Measurements from ENCODE around the gene IRF7. TPM values are rescaled to one million over a fixed set of nuclear protein-coding genes. Genes with fewer than 3 reads are reported as not detected.
A peak's percentile ranks its signal among the peaks of the same experiment; 100 is the strongest.

Gene IRF7
- total RNA-seq, 4 donors from 2014 or later, result 28.1 to 80.9 (median 58.4) TPM

DNA sequence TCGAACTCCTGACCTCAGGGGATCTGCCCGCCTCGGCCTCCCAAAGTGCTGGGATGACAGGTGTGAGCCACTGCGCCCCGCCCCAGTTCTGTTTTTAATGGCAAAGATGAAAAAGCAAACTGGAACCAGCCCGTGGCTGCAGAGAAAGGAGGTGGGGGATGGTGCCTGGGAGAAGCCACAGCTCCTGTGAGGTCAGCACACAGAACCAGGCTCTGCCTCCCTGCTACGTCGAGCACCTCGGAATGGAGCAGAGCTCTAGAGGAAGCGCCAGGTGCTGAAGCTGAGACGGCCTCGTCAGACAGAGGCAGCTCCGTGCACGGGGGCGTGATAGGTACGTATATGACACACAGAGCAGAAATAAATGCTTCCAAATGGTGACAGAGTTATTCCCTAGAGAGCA, 29.8 kb upstream of the IRF7 start:
- TF ChIP-seq POLR2A (IDR thresholded peaks at IDR 0.05), result no peak
- TF ChIP-seq, protein P1, sequence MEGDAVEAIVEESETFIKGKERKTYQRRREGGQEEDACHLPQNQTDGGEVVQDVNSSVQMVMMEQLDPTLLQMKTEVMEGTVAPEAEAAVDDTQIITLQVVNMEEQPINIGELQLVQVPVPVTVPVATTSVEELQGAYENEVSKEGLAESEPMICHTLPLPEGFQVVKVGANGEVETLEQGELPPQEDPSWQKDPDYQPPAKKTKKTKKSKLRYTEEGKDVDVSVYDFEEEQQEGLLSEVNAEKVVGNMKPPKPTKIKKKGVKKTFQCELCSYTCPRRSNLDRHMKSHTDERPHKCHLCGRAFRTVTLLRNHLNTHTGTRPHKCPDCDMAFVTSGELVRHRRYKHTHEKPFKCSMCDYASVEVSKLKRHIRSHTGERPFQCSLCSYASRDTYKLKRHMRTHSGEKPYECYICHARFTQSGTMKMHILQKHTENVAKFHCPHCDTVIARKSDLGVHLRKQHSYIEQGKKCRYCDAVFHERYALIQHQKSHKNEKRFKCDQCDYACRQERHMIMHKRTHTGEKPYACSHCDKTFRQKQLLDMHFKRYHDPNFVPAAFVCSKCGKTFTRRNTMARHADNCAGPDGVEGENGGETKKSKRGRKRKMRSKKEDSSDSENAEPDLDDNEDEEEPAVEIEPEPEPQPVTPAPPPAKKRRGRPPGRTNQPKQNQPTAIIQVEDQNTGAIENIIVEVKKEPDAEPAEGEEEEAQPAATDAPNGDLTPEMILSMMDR (IDR thresholded peaks at IDR 0.05), result no peak
- no peaks in the 10 kb centered on the region for H3K9me3 ChIP-seq
- no peak for DNase-seq
- peaks cover 0 to 13% (median 0%) of the 10 kb centered on the region in 3 donors for H3K36me3 ChIP-seq
- H3K27me3 ChIP-seq, result no peaks in the 10 kb centered on the region
- peaks cover 0 to 4% (median 0%) of the 10 kb centered on the region in 4 donors for H3K4me1 ChIP-seq
- H3K4me3 ChIP-seq, result no peak overlapping the region
- H3K27ac ChIP-seq, result no peak overlapping the region

DNA sequence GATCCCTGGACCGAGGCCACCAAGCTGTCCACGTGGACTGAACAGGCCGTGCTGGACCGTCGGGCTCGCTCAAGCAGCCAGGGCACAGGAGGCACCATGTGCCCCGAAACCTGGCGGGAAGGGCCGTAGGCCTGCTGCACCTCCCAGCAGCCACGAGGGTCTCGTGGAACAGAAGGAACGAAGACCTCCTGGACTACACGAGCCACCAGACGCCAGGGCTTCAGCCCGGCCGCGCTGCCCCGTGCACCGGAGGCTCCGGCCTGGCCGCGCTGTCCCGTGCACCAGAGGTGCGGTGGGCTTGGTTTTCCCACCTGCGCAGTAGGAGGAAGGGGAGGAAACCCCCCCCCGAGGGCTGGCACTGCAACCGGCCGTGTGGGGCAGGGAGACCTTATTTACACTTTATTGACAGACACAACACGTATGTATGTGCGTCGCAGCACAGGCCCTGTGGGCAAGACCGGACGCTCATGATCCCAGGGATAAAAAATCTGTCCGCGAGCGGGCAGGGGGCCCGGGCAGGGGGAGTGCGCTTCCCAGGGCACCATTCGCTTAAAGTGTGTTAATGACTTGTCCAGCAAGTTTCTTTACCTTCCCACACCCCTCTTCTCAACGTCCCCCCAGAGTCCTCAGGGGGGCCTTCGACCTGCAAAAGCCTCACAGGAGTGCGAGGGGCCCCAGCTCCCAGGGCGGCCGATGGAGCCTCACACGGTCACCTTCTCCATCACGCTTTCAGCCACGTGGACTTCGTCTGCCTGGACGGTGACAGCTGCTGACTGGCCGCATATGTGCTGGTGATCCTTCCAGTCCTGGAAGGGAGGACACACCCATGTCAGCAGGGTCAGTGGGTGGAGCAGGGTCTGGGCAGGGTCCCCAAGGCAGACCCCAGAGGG, 28.3 kb upstream of the IRF7 start:
- Histone ChIP-seq H3K4me1 (peaks cover 0 to 11% (median 0%) of the 10 kb centered on the region in 4 donors), H3K4me3 (no peak overlapping the region), H3K27ac (no peak overlapping the region), H3K36me3 (peaks cover 0 to 13% (median 0%) of the 10 kb centered on the region in 3 donors), H3K9me3 (no peaks in the 10 kb centered on the region), H3K27me3 (no peaks in the 10 kb centered on the region)
- DNase-seq, result no peak
- TF ChIP-seq, protein P1 (IDR thresholded peaks at IDR 0.05), result no peak
- TF ChIP-seq POLR2A (IDR thresholded peaks at IDR 0.05), result no peak

DNA sequence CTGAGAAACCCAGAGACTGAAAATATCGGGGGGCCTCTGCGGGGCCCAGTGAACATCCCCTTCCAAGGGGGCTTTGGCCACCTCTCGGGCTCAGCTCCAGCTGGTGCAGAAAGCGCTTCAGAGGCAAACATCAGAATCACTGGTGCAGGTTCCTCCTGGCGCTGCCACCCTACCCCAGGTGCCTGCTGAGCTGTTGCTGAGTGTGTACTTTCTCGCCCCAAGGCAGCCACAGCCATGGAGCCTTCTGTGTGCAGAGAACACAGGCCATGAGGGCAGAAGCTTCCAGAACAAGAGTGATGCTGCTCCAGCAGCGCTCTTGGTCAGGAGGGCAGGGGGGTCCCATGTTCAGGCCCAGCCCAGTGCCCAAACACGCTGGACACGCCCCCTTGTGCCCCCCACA, 27.6 kb upstream of the IRF7 start:
- Histone ChIP-seq H3K36me3 (peaks cover 0 to 13% (median 0%) of the 10 kb centered on the region in 3 donors), H3K4me3 (no peak overlapping the region), H3K27me3 (no peaks in the 10 kb centered on the region), H3K27ac (no peak overlapping the region), H3K4me1 (peaks cover 0 to 11% (median 0%) of the 10 kb centered on the region in 4 donors), H3K9me3 (no peaks in the 10 kb centered on the region)
- no peak for TF ChIP-seq POLR2A (IDR thresholded peaks at IDR 0.05)
- TF ChIP-seq, protein P1 (IDR thresholded peaks at IDR 0.05), result no peak
- DNase-seq, result no peak

DNA sequence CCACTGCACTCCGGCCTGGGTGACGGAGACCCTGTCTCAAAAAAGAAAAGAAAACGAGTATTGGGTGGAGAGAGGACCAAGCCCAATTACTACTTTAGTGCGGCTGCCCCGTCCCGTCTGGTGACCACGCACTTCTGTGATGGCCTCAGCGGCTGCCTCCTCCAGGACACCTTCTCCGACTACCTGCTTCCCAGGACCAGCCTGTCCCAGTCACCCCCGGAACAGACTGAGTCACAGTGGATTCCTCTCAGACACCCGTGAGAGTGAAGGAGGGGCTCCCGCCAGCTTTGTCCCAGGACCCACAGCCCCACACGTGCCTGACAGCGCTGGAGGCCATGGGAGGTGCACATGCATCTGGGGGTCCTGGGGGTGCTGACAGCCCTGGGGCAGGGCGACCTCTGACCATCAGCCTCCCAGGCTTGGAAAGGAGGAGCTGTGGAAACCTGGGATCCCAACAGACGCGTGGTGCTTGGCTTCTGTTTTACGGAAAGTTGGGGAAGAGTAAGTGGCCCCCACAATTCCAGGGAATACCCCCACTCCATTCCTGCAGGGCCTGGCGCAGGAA, 26.1 kb upstream of the IRF7 start:
- H3K9me3 ChIP-seq, result no peaks in the 10 kb centered on the region
- no peak overlapping the region for H3K4me3 ChIP-seq
- no peak overlapping the region for H3K27ac ChIP-seq
- H3K36me3 ChIP-seq, result peaks cover 0 to 13% (median 0%) of the 10 kb centered on the region in 3 donors
- DNase-seq, result peak in 1 of 3 donors; percentile 37
- TF ChIP-seq, protein P1 (IDR thresholded peaks at IDR 0.05), result no peak
- TF ChIP-seq POLR2A (IDR thresholded peaks at IDR 0.05), result no peak
- peaks cover 0 to 17% (median 7%) of the 10 kb centered on the region in 4 donors for H3K4me1 ChIP-seq
- peaks cover 0 to 10% of the 10 kb centered on the region in 2 donors for H3K27me3 ChIP-seq

DNA sequence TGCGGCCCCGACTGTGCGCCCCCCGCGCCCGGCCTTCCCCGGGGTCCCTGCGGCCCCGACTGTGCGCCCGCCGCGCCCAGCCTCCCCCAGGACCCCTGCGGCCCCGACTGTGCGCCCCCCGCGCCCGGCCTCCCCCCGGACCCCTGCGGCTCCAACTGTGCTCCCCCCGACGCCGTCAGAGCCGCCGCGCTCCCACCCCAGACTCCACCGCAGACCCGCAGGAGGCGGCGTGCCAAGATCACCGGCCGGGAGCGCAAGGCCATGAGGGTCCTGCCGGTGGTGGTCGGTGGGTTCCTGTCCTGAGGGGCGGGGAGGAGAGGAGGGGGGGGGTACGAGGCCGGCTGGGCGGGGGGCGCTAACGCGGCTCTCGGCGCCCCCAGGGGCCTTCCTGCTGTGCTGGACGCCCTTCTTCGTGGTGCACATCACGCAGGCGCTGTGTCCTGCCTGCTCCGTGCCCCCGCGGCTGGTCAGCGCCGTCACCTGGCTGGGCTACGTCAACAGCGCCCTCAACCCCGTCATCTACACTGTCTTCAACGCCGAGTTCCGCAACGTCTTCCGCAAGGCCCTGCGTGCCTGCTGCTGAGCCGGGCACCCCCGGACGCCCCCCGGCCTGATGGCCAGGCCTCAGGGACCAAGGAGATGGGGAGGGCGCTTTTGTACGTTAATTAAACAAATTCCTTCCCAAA, 24.4 kb upstream of the IRF7 start:
- H3K27ac ChIP-seq, result no peak overlapping the region
- H3K4me3 ChIP-seq, result peak overlapping the region in 1 of 4 donors; percentile 12
- peaks cover 0 to 10% of the 10 kb centered on the region in 2 donors for H3K27me3 ChIP-seq
- H3K4me1 ChIP-seq, result peaks cover 0 to 20% (median 11%) of the 10 kb centered on the region in 4 donors
- TF ChIP-seq, protein P1 (IDR thresholded peaks at IDR 0.05), result no peak
- no peak for TF ChIP-seq POLR2A (IDR thresholded peaks at IDR 0.05)
- peaks cover 0 to 13% (median 0%) of the 10 kb centered on the region in 3 donors for H3K36me3 ChIP-seq
- no peaks in the 10 kb centered on the region for H3K9me3 ChIP-seq
- DNase-seq, result peak in 1 of 3 donors; percentile 44
